Middle frontal gyrus (tissue), 1 donor: Measurements from ENCODE around the gene CHMP2A.

Experiments used
- DNase-seq: peaks from one replicate; pipeline ENCODE4 v3.0.0-alpha.2; 2015; ENCODE audit warnings: low spot score; ENCODE audit errors: extremely low spot score

Gene CHMP2A

DNA sequence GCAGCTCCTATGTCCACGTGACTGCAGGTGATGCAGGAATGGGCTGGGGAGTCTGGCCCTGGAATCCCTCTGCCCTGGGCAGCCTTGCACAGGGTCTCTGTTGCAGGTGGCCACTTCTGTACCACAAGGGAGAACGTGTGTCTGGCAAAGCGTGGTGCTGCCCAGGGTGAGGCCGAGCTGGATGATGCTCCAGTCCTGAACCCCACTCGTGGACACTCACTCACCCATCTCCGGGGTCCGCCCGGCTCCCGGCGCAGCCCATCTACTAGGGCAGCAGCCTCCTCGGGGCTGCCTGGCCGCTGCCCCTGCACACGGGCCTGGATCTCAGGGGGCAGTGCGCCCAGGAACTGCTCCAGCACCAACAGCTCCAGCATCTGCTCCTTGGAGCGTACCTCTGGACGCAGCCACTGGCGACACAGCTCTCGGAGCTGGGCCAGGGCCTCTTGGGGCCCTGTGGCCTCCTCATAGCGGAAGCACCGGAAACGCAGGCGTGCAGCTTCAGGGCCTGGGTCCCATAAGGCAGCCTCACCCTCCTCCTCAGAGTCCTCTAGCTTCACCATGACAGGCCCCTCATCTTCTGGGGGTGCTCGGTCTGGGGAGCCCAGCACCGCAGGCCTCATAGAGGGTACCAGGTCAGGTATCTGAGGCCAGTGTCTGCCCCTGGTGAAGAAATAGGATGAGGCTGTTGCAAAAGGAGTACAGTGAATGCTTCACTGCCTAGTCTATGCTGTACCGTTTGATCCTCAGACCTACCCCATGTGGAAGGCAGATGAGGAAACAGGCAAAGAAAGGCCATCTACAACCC lies 16.1 kb upstream of the CHMP2A start:
- no peak for DNase-seq

GRCh38 chr19:58569943-58570670 lies 15.2 kb upstream of the CHMP2A start:
- DNase-seq = no peak

GRCh38 chr19:58569191-58569942 lies 14.5 kb upstream of the CHMP2A start:
- no peak for DNase-seq

DNA sequence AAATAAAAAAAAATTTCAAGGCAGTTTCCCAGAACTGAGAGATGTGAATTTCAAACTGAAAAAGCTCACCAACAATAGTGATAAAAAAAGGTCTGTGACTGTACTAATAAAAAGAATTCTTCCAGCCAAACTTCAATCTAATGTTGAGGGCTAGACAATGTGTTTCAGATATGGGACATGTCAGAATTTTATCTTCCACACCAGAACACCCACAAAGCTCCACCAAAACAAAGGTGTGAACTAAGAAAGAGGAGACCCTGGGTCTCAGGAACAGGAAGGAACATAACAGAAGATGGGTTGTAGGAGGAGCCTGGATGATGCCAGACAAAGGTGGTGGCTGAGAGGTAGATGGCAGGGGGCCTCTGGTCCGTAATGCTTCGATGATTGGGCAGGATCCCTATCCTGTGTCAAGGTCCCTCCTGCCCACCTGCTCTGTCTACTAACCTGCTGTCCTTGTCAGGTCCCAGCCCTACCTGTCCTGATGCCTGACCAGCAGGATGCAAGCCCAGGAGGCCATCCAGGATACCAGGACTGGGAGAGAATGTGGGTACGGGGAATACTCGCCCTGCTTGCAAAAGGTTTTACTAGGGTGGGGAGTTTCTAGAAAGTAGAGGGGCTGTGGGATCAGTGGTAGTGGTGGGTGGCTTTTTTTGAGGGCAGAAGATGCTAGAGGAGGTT lies 13.7 kb upstream of the CHMP2A start:
- no peak for DNase-seq

- DNase-seq = no peak
Observed at GRCh38 chr19:58566989-58567388, 12.1 kb upstream of the CHMP2A start.

DNA sequence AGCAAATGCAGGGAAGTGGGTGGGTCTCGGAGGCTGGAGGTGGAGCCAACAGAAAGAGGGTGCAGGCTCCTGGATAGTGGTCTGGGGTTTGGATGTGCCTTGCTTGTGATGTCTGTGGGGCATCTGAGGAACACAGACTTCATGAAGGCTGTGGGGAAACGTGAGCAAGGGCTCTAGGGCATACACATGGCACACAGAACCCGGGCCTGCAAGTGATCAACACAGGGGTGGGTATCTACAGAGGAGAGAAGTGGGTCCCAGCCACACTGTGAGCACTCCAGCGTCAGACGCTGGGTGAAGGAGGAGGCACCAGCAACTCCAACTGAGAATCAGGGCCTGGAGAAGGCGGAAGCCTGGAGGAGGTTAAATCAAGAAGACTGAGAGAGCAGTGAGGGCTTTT lies 8.9 kb upstream of the CHMP2A start:
- DNase-seq = no peak

GRCh38 chr19:58563034-58563573 lies 8.2 kb upstream of the CHMP2A start:
- DNase-seq = no peak

DNA sequence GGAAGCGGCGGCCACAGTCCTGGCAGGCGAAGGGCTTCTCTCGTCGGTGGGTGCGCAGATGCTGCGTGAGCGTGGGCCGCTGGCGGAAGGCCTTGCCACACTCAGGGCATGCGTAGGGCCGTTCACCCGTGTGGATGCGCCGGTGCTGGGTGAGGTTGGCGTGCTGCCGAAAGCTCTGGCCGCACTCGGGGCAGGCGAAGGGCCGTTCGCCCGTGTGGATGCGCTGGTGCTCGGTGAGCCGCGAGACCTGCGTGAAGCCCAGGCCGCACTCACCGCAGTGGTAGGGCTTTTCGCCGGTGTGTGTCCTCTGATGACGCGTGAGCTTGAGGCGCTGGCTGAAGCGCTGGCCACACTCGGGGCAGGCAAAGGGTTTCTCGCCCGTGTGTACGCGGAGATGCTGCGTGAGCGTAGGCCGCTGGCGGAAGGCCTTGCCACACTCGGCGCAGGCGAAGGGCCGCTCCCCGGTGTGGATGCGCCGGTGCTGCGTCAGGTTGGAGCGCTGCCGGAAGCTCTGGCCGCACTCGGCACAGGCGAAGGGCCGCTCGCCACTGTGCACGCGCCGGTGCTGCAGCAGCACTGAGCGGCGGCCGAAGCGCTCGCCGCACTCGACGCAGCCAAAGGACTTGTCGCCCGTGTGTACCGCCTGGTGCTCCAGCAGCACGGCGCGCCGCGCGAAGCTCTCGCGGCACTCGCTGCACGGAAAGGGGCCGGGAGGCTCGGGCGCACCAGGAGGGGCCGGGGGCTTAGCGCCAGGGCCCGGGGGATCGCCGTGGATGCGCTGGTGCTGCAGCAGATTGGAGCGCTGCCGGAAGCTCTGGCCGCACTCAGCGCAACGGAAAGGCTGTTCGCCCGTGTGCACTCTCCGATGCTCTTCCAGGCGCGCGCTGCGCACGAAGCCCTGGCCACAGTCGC lies 7.5 kb upstream of the CHMP2A start:
- DNase-seq = no peak

GRCh38 chr19:58561373-58562121 lies 6.6 kb upstream of the CHMP2A start:
- DNase-seq = no peak

- no peak for DNase-seq
Observed at GRCh38 chr19:58560921-58561320, 6.0 kb upstream of the CHMP2A start.

DNA sequence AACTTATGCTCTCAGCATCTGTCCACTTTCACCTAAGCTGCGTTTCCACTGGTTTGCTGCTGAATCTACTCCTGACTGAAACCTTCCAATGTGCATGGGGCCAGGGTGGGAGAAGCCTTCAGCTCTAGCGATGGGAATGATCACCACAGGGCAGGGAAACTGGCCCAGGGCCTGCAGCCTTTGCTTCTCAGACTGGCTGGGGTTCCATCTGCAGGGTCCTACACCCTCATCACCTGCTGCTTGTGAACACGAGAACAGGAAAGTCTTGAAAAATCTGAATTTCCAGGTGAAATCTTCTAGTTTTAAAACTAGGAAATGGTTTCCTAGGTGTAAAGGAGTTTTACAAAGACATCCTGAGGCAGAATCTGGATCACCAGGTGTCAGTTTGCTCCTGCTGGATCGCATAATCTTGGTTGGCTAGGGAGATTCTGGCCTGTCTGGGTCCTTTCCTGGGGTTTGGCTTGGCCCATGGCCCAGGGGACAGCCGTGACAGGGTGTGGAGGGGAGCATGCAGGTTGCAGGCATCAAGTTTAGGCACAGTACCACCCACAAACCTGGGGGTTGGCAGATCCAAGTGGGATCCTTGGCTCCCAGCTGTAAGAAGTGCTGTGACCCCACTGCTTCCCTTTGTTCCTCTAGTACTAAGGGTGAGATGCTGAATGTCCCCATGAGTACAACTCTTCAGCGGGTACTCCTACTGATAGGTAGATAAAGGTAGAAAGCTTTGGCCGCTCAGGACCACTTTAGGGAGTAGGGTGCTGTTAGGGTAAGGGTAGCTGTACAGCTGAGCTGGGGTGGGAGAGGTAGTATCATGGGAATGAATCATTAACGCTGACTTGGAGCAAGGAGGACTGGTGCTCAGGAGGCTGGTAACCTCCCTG lies 5.3 kb upstream of the CHMP2A start:
- no peak for DNase-seq

DNA sequence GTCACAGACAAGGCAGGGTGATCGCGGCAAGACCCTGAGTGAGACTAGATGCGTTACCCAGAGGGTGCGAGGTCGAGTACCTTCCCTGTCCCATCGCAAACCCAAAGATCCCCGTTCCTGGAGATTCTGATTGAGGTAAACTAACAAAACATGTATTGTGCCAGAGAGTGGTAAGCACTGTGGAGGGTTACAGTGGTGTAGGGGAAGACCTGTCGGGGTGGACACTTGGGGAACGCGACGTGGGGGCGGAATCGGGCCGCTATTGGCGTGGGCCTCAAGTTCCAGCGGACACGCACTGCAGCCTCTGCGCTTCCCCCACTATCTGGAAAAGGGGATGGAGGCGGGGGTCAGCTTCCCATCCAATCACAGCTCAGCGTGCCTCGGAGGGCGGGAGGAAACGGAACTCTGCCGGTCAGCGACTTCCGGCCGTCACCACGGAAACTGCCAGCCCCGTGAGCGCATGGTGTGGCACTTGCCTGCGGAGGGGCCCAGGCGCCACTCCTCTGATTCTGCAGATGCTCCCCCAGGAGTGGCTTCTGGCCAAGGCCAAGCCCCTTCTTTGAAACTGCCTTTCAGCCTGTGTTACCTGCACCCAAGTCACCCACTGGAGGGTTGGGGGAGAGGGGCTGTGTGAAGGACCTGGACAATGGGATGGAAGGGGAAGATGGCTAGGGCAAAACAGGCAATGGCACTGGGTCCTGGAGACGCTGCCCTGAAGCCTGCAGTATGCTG lies 4.5 kb upstream of the CHMP2A start:
- DNase-seq = peak; percentile 84

DNA sequence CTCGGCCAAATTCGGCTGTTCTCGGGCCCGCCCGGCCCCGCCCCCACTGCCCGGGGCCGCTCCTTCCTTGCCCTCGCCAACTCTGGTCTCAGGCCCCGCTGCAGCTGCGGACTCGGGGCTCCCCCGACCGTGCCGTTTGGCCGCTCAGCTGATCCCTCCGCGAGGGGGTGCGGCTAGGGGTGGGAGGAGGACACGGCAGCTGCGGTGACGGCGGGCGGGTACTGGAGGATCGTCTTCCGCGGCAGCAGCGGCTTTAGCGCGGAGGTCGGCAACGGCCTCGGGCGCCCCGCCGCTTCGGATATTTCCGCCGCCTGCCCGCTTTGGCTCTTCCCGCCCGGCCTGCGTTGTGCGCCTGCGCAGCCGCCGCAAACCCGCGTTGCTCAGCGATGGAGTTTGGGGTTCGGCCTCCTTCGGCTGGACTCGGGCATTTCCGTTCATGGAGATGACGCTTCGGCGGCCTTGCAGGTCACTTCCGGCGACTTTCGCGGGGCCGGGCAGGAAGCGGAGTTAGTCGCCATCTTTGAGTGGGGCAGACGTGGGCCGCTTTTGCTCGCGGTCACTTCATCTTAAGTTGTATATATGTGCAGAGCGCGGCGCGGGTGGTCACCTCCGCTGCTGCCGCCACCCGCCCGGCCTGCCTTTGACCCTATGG lies 3.8 kb upstream of the CHMP2A start:
- peak; percentile 96 for DNase-seq

DNA sequence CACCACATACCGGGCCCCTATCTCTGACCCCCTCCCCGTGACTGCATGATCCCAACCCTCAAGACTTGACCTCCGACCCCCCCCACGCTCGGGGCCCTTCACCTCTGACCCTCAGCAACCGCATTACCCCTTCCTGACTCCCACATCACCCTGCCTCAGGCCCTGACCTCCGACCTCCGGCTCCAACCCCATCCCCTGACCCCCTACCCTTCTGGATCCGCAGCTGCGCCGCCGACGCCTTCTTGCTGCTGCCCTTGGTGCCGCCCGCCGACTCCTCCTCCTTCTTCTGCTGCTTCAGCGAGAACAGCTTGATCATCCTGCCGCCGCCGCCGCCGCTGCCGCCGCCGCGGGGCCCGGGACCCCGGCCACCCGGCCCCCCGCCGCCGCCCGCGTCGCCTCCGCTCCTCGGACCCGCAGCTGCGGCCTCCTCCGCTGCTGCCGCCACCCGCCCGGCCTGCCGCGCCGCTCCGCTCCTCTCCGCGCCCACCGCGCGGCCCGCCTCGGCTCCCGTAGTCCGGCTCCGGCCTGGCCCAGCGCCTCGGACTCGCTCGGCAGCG lies 3.2 kb upstream of the CHMP2A start, which contains the start of gene UBE2M:
TSS of gene UBE2M (minus strand) at position 546 of the 557 bp plus-strand sequence. CDS start at position 316, 230 bp downstream.
- DNase-seq = no peak

- no peak for DNase-seq
Observed at GRCh38 chr19:58557221-58558065, 2.5 kb upstream of the CHMP2A start.
